Mucosa of gallbladder (tissue), 1 donor: ENCODE data around the gene THAP4. TPM values are rescaled to one million over a fixed set of nuclear protein-coding genes. Genes with fewer than 3 reads are reported as not detected.

Experiments
- DNase-seq: peaks from one replicate; pipeline ENCODE4 v3.0.0-alpha.2; 2020; ENCODE audit warnings: low spot score
- total RNA-seq: library from RNA; stranded (reverse); gene quantifications from one replicate; pipeline ENCODE4 v1.2.1, GENCODE V29; 2021
- donor health status: DM: no; HTN: no; CAD: no.

Gene THAP4
- total RNA-seq, 1 donor from 2014 or later, result 53.8 TPM

DNA sequence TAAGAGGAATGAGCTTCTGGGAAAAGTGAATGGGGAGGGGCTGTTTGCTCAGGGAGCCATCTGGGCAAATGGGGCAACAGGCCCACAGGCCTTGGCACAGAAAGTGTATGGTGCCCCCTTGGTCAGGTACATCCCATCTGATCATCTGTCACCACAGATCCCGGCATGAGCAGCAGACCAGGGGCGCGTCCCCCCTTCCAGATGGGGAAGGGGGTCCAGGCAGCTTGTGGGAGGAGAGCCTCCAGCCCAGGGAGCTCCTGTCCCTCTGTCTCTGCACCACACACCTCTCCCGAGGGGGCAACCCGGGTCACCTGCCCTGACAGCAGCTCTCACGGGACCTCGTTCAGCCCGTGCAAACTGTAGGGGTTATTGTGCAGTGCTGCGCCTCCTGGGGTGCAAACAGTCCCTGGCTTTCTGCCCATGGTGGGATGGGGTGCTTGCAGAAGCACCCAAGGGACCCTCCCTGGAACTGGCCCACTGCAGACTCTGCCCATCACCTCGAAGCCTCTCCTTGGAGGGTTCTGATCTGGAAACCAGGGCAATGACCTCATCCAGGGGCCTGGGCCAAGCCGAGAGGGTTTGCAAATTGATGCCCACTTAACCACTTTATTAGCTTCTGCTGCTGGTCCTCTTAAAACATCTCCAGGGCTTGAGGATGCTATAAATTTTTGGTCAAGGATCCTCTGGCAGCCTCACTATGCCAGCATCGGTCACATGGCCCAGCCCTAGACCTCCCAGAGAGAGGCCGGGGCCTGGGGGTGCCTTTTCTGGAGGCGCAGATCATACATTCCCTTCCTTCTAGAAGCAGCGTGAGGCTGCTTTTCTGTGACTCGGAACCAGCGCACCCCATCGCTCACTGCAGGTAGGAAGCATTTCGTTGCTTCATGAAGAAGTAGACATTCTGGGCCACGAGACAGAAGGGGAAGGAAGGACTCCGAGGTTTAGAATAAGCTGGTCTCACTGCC lies 86.1 kb downstream of the THAP4 start:
- DNase-seq, result no peak

DNA sequence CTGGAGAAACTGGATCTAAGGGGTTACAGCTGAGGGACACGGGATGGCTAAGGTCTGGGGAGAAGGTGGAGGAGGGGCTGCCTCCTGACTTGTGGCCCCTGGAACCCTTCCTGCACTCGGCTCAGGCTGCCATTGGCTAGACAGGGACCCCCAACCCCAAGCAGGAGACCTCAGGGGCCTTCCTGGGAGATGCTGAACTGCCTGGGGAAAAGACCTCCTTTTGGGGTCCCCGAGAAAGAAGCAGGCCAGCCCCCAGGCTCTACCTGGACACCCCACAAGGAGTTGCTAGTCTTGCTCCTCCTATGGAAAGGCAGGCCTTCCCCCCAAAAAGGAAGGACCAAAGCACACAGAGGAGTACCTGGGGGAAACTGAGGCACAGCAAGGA lies 88.5 kb downstream of the THAP4 start:
- no peak for DNase-seq

DNA sequence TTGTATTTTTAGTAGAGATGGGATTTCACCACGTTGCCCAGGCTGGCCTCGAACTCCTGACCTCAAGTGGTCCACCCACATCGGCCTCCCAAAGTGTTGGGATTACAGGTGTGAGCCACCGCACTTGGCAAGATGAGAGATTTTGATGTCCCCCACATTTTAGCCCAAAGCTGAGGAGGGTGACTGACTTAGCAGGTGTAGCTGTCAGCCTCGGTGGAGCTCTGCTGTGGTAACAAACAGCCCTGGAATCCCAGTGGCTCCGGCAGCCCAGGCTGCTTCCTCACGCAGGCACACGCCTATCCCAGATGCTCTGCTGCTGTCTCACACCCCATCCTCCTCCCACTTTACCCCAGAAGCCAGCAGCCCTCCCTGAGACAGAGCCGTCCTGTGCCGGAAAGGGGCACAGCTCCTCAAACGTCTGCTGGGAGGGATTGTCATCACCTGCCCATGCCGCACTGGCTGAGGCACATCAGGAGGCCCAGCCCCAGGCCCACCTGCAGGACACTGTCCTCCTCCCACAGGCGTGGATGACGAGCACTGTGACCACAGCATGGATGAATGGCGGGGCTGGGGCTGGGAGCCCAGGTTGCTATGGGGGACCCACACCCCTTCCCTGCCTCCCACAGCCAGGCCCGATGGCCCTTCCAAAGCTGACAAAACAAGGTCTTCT lies 89.0 kb downstream of the THAP4 start:
- no peak for DNase-seq

DNA sequence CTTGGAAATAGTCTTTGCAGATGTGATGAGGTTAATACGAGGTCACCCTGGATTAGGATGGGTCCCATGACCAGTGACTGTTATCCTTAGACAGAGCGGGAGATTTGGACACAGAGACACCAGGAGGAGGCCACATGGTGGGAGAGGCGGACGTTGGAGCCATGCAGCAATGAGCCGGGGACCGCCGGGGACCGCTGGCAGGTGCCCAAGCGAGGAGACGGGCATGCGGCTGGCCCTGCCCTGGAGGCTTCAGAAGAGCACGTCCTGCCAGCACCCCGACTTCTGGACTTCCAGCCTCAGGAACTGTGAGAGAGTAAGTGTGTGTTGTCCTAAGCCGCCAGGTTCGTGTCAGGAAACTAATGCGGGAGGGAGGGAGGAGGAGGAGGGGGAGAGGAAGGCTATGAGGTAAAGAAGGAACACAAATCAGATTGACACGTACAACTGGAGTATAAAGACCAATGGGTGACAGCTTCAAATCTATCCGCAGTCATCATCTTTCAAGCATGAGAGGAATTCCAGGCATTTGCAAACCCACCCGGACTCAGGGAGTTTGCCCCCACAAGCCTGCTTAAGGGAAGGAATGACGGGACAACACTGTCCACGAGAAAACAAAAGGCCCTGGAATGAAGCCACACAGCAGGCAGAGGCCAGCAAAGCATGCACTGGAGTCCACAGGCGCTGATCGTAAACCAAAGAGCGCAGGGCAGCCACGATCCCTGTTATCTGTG lies 90.0 kb downstream of the THAP4 start:
- no peak for DNase-seq

DNA sequence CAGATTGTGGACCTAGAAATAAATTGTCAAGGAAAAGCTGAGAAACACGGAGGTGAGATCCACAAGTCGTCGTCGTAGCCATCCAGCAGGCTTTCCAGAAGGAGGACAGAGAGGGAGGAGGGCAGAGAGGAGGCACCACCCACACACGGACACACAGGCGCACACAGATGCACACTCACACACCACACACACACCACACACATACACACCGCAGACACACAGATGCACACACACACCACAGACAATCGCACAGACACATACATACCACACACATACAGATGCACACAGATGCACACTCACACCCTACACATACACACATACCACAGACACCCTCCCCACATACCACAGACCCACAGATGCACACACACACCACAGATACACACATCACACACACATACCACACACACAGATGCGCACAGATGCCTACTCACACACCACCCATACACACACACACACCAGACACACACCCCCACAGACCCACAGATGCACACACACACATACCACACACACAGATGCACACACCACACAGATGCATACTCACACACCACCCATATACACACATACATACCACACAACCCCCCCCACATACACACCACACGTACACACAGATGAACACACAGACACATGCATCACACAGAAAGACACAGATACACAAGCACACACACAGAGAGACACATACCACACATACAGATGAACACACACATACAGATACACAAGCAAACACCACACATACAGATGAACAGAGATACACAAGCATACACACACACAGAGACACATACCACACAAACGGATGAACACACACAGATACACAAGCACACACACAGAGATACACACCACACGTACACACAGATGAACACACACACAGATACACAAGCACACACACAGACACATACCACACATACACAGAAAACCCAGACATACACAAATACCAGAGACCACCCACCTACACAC lies 91.2 kb downstream of the THAP4 start:
- no peak for DNase-seq

DNA sequence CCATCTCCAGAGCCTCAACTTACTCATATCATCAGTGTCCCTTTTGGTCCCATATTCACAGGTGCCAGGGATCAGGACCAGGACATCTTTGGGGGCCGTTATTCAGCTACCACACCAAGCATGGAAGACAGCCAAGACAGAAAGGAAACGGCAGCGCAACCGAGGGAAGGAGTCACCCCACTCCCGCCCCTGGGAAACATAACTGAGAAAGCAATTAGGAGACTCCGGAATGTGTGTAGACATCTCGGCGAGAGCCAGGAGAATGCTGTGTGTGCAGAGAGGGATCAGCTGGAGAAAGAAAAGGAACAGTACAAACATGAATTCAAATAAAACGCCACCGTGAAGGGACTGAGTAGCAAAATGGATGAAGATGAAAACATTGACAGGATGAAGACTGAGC lies 91.9 kb downstream of the THAP4 start:
- no peak for DNase-seq

DNA sequence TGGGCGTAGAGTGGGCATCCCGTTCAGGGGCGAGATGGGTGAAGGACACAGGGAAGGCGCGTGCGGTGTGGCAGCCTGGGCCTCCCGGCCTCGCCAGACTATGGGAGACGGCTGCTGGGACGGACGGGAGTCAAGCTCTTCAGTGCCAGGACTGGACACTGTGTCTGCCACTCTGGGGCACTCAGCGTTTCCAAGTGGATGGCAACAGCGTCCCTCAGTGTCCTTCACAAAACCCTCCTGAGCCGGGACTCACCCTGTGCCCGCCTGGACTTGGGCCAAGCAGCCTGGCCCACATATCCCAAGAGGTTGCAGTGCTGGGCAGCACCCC lies 94.7 kb downstream of the THAP4 start:
- no peak for DNase-seq

DNA sequence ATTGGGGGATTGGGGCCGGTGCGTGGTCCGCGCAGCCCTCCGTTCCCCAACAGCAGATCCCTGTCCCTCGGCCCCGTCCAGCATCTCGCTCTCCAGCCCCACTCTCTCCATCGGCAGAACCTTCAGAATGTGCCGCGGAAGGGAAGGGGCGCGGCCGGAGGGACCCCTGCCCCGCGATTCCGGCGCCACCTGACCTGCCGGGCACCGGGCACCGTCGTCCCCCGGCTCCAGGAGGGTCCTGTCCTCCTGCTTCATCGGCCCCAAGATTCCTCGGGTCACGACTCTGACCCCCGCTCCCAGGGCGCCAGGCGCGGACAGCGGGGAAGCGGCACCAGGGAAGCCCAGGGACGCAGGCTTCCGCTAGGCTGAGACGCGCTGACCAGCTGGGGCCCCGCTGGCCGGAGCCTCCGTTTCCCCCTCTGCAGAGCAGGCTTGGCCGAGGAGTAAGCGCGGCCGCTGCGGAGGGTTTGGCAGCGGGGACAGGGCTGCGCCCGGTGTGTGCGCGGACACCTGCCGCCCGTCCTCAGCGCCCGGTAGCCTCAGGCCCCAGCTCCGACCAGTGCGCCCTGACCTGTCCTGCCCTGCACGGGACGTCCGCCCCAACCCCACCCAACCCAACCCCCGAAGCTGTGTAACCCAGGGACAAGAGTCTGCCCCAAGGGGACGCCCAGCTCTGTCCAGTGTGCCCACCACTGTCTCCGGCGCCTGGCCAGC lies 95.2 kb downstream of the THAP4 start:
- DNase-seq, result no peak

DNA sequence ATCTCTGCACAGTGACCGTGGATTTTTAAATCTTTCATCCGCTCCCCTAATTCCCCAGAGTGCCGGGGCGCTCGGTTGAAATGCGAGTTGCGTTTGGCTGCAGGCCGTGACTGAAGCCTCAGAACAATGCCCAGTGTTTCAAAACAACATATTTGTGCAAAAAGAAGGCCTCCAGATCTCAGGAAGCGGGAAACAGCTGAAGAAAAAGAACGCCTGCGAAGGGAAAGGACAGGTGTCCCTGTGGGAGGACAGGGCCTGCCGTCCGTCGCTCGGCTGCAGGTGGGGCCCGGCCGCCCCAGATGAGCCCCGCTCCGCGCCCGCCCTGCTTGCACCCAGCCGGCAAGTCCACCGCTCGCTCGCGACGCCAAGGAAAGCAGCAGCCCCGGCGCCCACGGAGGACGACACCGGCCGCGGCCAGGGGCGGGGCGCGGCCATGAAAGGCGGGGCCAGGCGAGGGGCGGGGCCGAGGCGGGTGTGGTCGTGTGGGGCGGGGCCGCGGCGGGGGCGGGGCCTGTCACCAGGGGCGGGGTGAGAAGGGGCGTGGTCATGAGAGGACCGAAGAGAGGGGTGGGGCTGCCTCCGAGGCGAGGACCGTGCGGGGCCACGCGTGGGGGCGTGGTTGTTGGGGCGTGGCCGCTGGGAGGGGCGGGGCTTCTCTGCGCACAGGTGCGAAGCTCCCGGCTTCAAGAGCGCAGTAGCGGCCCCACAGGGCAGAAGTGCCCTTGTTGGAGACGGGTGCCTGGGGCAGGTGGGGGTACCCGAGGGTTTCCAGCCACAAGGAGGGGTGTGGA lies 96.0 kb downstream of the THAP4 start:
- peak; percentile 66 for DNase-seq

DNA sequence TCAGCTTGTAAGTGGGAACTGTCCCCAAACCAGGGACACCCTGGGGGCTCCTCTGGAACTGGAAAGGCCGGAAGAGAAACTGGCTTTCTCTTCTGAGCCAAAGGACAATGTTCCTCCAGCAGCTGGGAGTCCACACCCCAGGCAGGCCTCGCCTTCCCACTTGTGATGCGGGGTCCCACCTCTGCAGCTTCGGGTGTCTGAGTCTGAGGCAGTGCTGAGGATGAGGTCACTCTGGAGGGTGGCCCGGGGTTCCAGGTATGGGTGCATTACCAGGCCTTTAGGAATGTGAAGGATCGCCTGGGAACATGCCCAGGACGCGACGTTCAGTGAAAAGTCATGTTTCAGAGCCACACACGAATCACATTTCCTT lies 96.6 kb downstream of the THAP4 start:
- no peak for DNase-seq

DNA sequence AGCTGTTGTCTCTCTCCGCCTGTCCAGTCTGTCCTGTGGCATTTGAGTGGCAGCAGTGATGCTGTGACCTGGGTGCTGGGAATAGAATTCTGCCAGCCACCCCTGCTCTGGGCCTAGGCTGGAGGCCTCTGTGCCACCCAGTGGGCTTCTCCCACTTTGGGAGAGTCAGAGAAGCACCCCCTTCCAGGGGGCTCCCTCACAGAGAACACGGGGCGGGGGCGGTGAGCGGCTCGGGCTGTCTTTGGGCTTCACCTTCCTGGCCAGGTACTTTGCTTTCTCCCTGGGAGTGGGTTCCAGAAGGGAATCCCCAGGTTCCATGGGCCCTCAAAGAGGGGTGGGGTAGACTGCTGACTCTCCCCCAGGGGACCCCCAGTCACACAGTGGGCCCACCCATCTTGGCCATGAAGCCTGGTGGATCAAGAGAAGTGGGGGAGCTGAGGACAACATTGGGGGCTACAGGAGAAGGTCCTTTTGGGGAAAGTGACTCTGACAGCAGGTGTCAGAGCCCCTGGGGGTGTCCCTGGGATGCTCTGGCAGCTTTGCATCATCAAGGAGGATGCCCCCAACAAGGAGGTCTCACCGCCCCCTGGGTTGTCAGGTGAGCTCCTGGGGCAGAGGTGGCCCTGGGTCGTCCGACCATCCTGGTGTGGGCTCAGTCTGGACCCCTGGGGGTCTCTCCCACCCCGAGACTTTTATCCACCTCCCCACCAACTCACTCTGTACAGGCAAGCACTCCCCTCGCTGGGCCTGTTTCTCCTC lies 97.2 kb downstream of the THAP4 start:
- no peak for DNase-seq

DNA sequence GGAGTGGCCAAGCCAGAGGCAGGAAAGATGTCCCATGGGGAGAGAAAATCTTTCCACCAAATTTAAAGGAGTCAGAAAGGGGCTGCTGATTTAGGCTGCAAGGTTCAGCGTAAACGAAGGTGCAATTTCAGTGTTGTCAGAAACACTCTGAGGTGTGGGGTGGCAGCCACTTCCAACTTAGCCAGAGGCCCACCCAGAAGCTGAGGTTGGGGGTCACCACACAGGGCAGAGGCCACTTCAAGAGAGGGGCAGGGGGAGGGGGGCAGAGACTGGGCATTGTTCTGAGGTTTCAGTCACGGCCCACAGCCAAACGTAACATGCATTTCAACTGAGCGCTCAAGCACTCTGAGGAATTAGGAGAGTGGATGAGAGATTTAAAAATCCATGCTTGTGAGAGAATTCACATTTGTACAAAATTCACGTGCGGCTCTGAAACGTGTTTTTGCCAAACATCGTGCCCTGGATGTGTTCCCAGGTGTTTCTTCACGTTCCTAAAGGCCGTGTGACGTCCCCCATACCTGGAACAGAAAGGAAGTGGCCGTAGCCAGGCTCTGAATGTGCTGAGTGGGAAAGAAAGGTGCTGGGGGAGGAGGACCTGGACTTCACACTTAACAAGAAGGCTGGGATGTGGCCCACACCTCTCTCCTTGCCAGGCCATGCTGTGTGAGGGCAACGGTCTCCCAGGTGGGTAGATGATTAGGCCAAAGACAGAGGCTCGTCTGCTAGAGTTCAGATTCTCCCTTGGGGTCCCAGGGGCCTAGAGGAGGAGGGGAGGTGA lies 97.9 kb downstream of the THAP4 start:
- DNase-seq, result no peak

DNA sequence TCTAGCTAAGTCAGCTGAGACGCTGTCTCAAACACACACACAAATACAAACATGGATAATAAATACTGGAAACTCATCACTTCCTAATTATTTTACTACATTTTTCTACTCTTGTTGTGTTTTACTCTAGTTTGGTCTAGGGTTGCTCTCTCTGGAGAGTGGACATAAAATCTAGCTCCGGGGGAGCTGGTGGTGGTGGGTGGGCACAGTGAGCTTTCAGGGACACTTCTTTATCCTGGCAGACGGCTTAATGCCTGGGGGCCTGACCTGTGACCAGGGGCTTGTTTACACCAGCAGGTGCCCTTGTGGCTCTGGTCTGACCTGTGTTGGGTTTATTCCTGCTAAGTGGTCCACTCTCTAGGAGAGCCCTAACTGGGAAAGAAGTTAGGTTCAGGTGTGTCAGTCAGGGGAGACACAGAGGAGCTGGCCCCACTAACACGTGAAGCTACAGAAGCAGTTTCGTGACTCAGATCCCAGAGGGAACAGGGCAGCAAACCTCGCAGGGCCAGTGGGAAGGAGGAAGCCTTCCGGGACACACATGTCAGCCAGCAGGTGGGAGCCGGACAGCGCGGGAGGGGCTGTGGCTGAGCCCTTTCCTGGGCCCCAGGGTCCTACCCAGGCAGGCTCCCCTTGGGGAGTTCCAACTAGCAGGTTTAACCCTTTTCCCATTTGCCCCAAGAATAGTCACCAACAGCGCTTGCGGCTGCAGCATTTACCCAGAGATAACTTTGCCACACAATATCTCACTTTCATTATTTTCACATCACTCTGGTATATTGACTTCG lies 100.9 kb downstream of the THAP4 start:
- DNase-seq, result no peak

DNA sequence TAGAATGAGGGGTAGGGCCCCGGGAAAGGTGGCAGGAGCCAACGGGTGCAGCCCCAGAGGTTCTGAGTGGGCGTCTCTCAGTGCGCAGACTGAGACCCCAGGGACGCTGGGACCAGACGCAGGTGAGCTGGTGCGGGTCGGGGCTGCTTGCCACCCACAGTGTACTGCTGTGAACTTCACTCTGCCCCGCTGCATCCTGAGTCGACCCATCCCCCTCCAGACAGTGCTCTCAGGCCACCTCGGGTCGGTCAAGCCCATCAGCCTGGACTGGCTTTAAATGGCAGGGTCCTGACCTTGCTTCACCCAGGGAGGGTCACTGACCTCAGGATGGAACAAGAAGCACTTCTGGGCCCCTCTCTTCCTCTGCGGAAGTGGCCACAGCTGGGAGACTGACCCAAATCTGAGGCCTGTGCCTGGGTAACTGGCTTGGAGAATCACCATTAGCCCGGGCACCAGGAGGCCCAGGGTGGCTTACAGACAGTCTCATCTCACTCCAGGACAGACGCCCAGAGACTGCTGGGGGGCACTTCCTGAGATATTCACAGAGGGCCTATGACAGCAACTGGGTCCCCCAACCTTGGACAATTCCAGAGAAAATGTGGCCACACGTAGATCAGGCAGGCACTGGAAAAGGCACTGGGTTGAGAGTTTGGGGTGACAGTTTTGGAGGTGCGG lies 102.1 kb downstream of the THAP4 start:
- no peak for DNase-seq
